HUES6 (cell line): Measurements from ENCODE around the gene ZNF44.

Experiments
- H3K27ac ChIP-seq: 2 replicates; pipeline ENCODE4 v1.7.0; 2013; ENCODE audit warnings: low read depth, mild to moderate bottlenecking, low read length, inconsistent platforms
- H3K27me3 ChIP-seq: 2 replicates; pipeline ENCODE4 v1.6.1; 2013; ENCODE audit warnings: low read length; ENCODE audit not compliant: control insufficient read depth, insufficient read depth
- H3K36me3 ChIP-seq: 2 replicates; pipeline ENCODE4 v1.6.1; 2013; ENCODE audit warnings: low read length; ENCODE audit not compliant: control insufficient read depth, insufficient read depth
- H3K4me1 ChIP-seq: 2 replicates; pipeline ENCODE4 v1.6.1; 2013; ENCODE audit warnings: low read length; ENCODE audit not compliant: control insufficient read depth, insufficient read depth
- H3K4me3 ChIP-seq: 2 replicates; pipeline ENCODE4 v1.5.1; 2013; ENCODE audit warnings: low read depth, low read length
- H3K9ac ChIP-seq: one replicate; pipeline ENCODE4 v1.6.1; 2013; ENCODE audit warnings: mild to moderate bottlenecking, low read length
- H3K9me3 ChIP-seq: 2 replicates; pipeline ENCODE4 v1.6.1; 2013; ENCODE audit warnings: low read depth, low read length; ENCODE audit not compliant: control insufficient read depth, insufficient read depth

ZNF44 gene

GRCh38 chr19:12222980-12223630 is 71.6 kb downstream of the ZNF44 start:
- Histone ChIP-seq H3K4me3 (no peak overlapping the region), H3K9me3 (peaks cover 74% of the 10 kb centered on the region), H3K27me3 (no peaks in the 10 kb centered on the region), H3K9ac (no peak overlapping the region), H3K4me1 (no peaks in the 10 kb centered on the region), H3K36me3 (no peaks in the 10 kb centered on the region), H3K27ac (no peak overlapping the region)
